Endothelial cell of umbilical vein (primary cell): ENCODE results near the gene TMCC2. TPM values are rescaled to one million over a fixed set of nuclear protein-coding genes. Genes with fewer than 3 reads are reported as not detected.

Experiments used
- BruUV-seq: library from RNA; stranded (reverse); fragments of 400-500 nt; replicated peaks from 2 replicates; lab custom pipeline; 2021; lab: Mats Ljungman, UMichigan
- CTCF ChIA-PET: fragments of 300-600, 350-600 bp; sonication (Branson Sonifier 250); formaldehyde crosslinking; loops from one replicate; lab custom pipeline; 2021; ENCODE audit warnings: antibody characterized with exemption, inconsistent platforms; lab: Charles Lee
- POLR2A ChIA-PET: fragments of 300-600, 350-600 bp; sonication (Branson Sonifier 250); formaldehyde crosslinking; loops from one replicate; lab custom pipeline; 2021; ENCODE audit warnings: antibody characterized with exemption, inconsistent platforms; lab: Charles Lee
- DNase-seq: peaks from one replicate; pipeline ENCODE4 v3.0.0-alpha.2; 2011; ENCODE audit warnings: low read depth, low spot score
- FAIRE-seq: peaks from 2 replicates; lab custom pipeline; 2011; peaks lifted over from hg19 to GRCh38; lab: Jason Lieb, UNC
- H2AFZ ChIP-seq: 2 replicates; pipeline ENCODE4 v1.6.0; 2012; ENCODE audit warnings: low read depth, low read length, control low read depth, inconsistent platforms
- H3K27ac ChIP-seq: 2 replicates; pipeline ENCODE4 v1.5.1; 2011; ENCODE audit warnings: low read depth, mild to moderate bottlenecking, control low read depth, low read length, moderate library complexity; ENCODE audit not compliant: insufficient read depth
- H3K27me3 ChIP-seq, 2 experiments: 2 replicates each; pipeline versions ENCODE4 v1.6.0 to v1.6.1; 2011; ENCODE audit warnings: low read length in 2 of 2, mixed read lengths in 1 of 2; ENCODE audit not compliant: control insufficient read depth in 2 of 2, insufficient read depth in 2 of 2
- H3K36me3 ChIP-seq, 2 experiments: 2 replicates in 1 of 2; 3 replicates in 1 of 2; pipeline ENCODE4 v1.5.1; 2011; ENCODE audit warnings: low read length in 2 of 2, mild to moderate bottlenecking in 1 of 2, moderate library complexity in 1 of 2; ENCODE audit not compliant: control insufficient read depth in 2 of 2, insufficient read depth in 2 of 2; ENCODE audit errors: extremely low read depth in 1 of 2
- H3K4me1 ChIP-seq: 3 replicates; pipeline ENCODE4 v1.5.1; 2011; ENCODE audit warnings: mild to moderate bottlenecking, low read length; ENCODE audit not compliant: control insufficient read depth, insufficient read depth; ENCODE audit errors: extremely low read depth
- H3K4me2 ChIP-seq: 2 replicates; pipeline ENCODE4 v1.6.1; 2011; ENCODE audit warnings: low read length, control low read depth, mixed read lengths; ENCODE audit not compliant: insufficient read depth
- H3K4me3 ChIP-seq, 3 experiments: fragments of 200-600 bp in 1 of 3; sonication (generic), shearing (Covaris generic) in 1 of 3; replicated peaks in 1 of 3; 2 replicates each; pipeline ENCODE4 v1.5.1; 2011 to 2016; ENCODE audit warnings: control low read depth in 3 of 3, low read length in 3 of 3, mild to moderate bottlenecking in 2 of 3, inconsistent platforms in 1 of 3, low read depth in 1 of 3, moderate library complexity in 1 of 3; ENCODE audit not compliant: insufficient read depth in 1 of 3
- H3K79me2 ChIP-seq: 2 replicates; pipeline ENCODE4 v1.6.0; 2012; ENCODE audit warnings: low read length, inconsistent platforms; ENCODE audit not compliant: control insufficient read depth, insufficient read depth
- H3K9ac ChIP-seq: replicated peaks from 2 replicates; pipeline ENCODE3; 2011; ENCODE audit warnings: low read length, control low read depth; ENCODE audit not compliant: insufficient read depth; ENCODE audit errors: extremely low read depth
- H3K9me1 ChIP-seq: replicated peaks from 3 replicates; pipeline ENCODE4 v1.6.0; 2011; ENCODE audit warnings: mild to moderate bottlenecking, low read length; ENCODE audit not compliant: control insufficient read depth, insufficient read depth; ENCODE audit errors: extremely low read depth
- H3K9me3 ChIP-seq: replicated peaks from 2 replicates; pipeline ENCODE4 v1.5.1; 2012; ENCODE audit warnings: low read length, inconsistent platforms; ENCODE audit not compliant: control insufficient read depth, insufficient read depth
- H4K20me1 ChIP-seq: replicated peaks from 2 replicates; pipeline ENCODE3; 2011; ENCODE audit warnings: mild to moderate bottlenecking, low read length; ENCODE audit not compliant: control insufficient read depth, insufficient read depth; ENCODE audit errors: extremely low read depth
- GATA2 ChIP-seq: IDR thresholded peaks from 2 replicates; pipeline ENCODE4 v1.7.0; 2011; ENCODE audit warnings: low read depth, mild to moderate bottlenecking, moderate library complexity, mixed read lengths, low read length; ENCODE audit not compliant: insufficient read length, insufficient read depth
- JUN ChIP-seq: IDR thresholded peaks from 2 replicates; pipeline ENCODE4 v1.6.1; 2011; ENCODE audit warnings: borderline replicate concordance, low read depth; ENCODE audit not compliant: insufficient read length, insufficient read depth
- MYC ChIP-seq: IDR thresholded peaks from one replicate; pipeline ENCODE4 v1.6.1; 2011; ENCODE audit warnings: mild to moderate bottlenecking, low read depth, low read length
- POLR2A ChIP-seq: IDR thresholded peaks from 2 replicates; pipeline ENCODE4 v1.6.1; 2012; ENCODE audit warnings: low read depth, mild to moderate bottlenecking, control low read depth, low read length
- POLR2AphosphoS5 ChIP-seq: IDR thresholded peaks from 2 replicates; pipeline ENCODE4 v1.6.1; 2012; ENCODE audit warnings: low read depth, mild to moderate bottlenecking, control low read depth, low read length, moderate library complexity; ENCODE audit not compliant: insufficient read depth
- dilution Hi-C: fragments of 300-500 bp; cut with MboI; formaldehyde crosslinking; loops from one replicate; pipeline ENCODE4 v1.15.0; 2019; ENCODE audit warnings: low sequenced_read_pairs; ENCODE audit not compliant: extremely low pct_ligation_motif_present
- intact Hi-C: fragments of 100-400 bp; cut with micrococcal nuclease; formaldehyde crosslinking; loops from one replicate; pipeline ENCODE4 v1.10.0; 2022
- polyA plus RNA-seq, 4 experiments: library from polyadenylated mRNA; depleted of rRNA in 3 of 4; stranded (reverse) in 3 of 4; unstranded in 1 of 4; fragments of >200 nt; gene quantifications; 2 replicates each; pipeline versions ENCODE4 v1.2.1 to v1.2.3, GENCODE V29; 2011 to 2012; ENCODE audit warnings: missing spikeins in 1 of 4
- total RNA-seq: library from RNA; stranded (reverse); gene quantifications from 2 replicates; pipeline ENCODE4 v1.2.3, GENCODE V29; 2021
- TF ChIP-seq, protein P1 (sequence below), 2 donors: IDR thresholded peaks; 1 replicate in 1 of 2; 2 replicates in 1 of 2; pipeline ENCODE4 v1.5.1; 2011; ENCODE audit warnings: low read length in 2 of 2, mild to moderate bottlenecking in 2 of 2, moderate library complexity in 2 of 2, control low read depth in 1 of 2, inconsistent platforms in 1 of 2, low read depth in 1 of 2; ENCODE audit not compliant: insufficient read depth in 1 of 2; ENCODE audit errors: extremely low read depth in 1 of 2
- TF ChIP-seq, protein P2 (sequence below): IDR thresholded peaks from 2 replicates; pipeline ENCODE4 v1.6.1; 2011; ENCODE audit not compliant: insufficient read depth, insufficient read length

TMCC2 gene
- total and polyA plus RNA-seq, 2 donors (not counting 3 experiments of a cell fraction or from before 2014, with no cell fraction given), result 2.0 to 2.1 TPM

DNA sequence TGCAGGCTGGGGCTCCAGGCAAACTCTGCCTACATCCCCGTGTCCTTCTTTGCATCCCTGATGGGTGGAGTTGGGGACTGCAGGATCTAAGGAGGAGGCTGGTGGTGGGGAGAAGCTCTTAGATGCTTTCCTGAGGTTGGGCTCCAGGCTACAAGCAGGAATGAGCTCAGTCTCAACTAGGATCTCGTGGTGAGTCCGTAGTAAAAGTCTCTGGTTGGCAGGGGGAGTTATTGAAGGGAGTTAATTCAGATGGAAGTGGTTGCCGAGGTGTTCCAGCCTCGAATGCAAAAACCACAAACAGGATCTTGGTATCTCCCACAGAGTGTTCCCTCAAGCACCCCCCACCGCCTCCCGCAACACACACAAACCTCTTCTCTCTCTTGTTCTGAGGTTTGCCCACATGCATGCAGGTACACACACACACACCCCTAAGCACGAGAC lies 35.0 kb downstream of the TMCC2 start:
- ChIA-PET CTCF (interaction anchor here (1.0 to 3.2 kb wide), 13 partner anchors 8 to 287 kb away, joined by 3 to 28 read pairs (median 5); partner anchors contain the start of gene NUAK2), POLR2A (no interaction called here)
- H2AFZ ChIP-seq, result no peak overlapping the region
- no TSS peak for BruUV-seq
- no peaks in the 10 kb centered on the region for H3K27me3 ChIP-seq
- no peak overlapping the region for H3K27ac ChIP-seq
- no peak overlapping the region for H3K4me2 ChIP-seq
- dilution Hi-C loops (no loop called here), intact Hi-C loops (no loop called here)
- no peak overlapping the region for H3K4me3 ChIP-seq
- FAIRE-seq, result no peak
- H3K36me3 ChIP-seq, result no peaks in the 10 kb centered on the region
- no peak overlapping the region for H3K9ac ChIP-seq
- TF ChIP-seq GATA2 (no peak), MYC (no peak), JUN (no peak), POLR2AphosphoS5 (no peak), POLR2A (no peak)
- TF ChIP-seq, protein P1, sequence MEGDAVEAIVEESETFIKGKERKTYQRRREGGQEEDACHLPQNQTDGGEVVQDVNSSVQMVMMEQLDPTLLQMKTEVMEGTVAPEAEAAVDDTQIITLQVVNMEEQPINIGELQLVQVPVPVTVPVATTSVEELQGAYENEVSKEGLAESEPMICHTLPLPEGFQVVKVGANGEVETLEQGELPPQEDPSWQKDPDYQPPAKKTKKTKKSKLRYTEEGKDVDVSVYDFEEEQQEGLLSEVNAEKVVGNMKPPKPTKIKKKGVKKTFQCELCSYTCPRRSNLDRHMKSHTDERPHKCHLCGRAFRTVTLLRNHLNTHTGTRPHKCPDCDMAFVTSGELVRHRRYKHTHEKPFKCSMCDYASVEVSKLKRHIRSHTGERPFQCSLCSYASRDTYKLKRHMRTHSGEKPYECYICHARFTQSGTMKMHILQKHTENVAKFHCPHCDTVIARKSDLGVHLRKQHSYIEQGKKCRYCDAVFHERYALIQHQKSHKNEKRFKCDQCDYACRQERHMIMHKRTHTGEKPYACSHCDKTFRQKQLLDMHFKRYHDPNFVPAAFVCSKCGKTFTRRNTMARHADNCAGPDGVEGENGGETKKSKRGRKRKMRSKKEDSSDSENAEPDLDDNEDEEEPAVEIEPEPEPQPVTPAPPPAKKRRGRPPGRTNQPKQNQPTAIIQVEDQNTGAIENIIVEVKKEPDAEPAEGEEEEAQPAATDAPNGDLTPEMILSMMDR (IDR thresholded peaks at IDR 0.05; ENCODE audit: extremely low read depth in 1 of 2, insufficient read depth in 1 of 2, low read depth in 1 of 2, low read length in 2 of 2), result no peak
- TF ChIP-seq, protein P2, sequence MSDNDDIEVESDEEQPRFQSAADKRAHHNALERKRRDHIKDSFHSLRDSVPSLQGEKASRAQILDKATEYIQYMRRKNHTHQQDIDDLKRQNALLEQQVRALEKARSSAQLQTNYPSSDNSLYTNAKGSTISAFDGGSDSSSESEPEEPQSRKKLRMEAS, result no peak
- peaks cover 28% of the 10 kb centered on the region for H3K4me1 ChIP-seq
- no peaks in the 10 kb centered on the region for H3K9me1 ChIP-seq
- no peaks in the 10 kb centered on the region for H3K9me3 ChIP-seq
- DNase-seq, result no peak
- H4K20me1 ChIP-seq, result no peaks in the 10 kb centered on the region
- H3K79me2 ChIP-seq, result no peaks in the 10 kb centered on the region
